Fibroblast of skin of left biceps (primary cell): ENCODE results near the gene HRH4.

ENCODE experiments used
- DNase-seq, 2 experiments: peaks; one replicate each; pipeline ENCODE4 v3.0.0-alpha.2; 2013; ENCODE audit warnings: low read depth in 2 of 2

The HRH4 gene

GRCh38 chr18:24466771-24467170 is 6.3 kb downstream of the HRH4 start:
- DNase-seq = no peak

GRCh38 chr18:24470022-24470618 is 9.7 kb downstream of the HRH4 start:
- no peak for DNase-seq

GRCh38 chr18:24470805-24471204 is 10.4 kb downstream of the HRH4 start:
- DNase-seq = no peak

GRCh38 chr18:24472591-24472990 is 12.2 kb downstream of the HRH4 start:
- DNase-seq = no peak

GRCh38 chr18:24474406-24474805 is 14.0 kb downstream of the HRH4 start:
- no peak for DNase-seq

- no peak for DNase-seq
Observed at GRCh38 chr18:24475926-24476589, 15.6 kb downstream of the HRH4 start.

DNA sequence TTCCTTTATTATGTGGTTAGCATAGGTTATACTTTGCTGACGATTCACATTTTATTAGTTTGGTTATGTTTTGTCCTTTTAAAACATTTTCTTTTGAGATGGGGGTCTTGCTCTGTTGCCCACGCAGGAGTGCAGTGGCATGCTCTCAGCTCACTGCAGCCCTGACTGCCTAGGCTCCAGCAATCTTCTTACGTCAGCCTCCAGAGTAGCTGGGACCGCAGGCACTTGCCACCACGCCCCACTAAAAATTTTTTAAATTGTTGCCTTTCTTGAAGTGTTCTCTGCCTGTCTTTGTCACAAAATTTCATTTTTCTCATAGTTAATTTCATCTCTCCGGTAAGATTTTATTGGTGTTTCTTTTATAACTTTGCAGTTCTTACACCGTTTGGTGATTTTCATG is 18.9 kb downstream of the HRH4 start:
- DNase-seq = no peak

DNA sequence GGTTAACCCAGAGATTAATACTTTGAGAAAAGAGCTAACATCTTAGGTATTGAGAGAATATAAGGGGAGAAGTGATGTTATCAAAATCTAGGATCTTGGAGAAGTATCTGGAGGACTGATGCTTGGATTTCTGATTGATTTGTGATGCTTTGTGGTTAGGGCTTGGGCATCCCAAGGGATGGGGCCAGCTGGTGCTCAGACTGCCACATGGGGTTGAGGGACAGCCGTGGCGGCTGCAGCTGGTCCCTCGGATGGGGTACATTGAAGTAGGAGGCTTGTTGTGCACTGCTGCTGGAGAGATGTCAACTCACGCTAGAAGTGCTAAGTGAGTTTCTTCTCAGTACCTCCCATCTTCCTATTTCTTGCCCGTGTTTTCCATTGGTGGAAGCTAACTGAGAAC is 22.4 kb downstream of the HRH4 start:
- DNase-seq = no peak

DNA sequence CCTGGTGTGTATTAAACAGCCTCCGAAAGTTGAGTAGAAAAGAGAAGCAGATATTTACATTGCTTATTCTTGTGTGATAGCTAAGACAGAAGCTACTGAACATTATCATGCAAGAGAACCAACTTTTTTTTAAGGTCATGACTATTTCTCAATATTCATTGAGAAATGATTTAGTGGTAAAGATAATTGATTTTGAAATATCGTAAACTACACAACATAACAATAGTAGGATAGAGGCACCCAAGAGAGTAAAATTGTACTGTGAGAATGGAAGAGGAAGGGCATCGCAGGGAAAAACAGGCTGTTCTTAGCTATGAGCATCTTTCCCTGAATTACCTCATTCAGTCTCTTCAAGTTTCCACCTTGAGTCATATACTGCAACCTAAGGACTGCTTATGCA is 25.2 kb downstream of the HRH4 start:
- DNase-seq = no peak

DNA sequence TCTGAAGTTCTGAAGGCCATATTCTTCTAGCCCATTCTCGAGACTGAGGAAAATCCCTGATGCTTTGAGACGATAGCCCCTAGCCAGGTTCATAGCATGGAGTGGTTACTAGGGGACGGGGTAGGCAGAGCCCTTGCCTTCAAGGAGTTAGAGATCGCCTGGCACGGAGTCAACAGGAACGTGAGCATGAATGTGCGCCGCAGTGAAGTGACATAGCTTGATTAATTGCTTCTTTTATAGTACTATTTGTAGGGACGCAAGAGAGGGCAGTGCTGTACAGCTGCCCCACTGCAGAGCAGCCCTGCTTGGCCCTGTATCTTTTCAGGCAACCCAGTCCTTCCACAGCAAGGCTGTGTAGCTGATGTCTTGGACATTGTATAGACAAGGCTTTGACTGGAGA is 26.2 kb downstream of the HRH4 start:
- no peak for DNase-seq

DNA sequence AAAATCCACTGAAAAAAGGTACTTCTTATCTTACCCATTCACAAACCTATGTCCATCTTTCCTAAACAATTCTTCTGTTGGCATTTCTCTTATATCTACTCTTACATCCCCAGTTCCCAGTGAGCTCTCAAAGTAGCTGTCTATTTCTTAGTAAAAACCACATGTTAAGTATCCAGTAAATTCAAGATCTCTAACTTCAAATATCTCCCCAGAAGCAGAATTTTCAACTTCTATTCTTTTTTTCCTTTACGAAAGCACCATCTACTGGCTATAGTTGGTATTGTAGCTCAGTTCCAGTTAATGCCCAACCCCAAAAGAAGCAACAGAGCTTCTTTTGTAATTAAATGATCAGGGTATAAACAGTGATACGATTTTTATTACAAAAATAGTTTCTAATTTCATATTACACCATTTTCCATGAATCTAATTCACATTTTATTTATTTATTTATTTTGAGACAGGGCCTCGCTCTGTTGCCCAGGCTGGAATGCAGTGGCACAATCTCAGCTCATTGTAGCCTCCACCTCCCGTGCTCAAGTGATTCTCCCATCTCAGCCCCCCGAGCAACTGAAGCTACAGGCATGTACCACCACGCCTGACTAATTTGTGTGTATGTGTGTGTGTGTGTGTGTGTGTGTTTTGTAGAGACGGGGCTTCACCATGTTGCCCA is 28.5 kb downstream of the HRH4 start:
- DNase-seq = peak in 1 of 2 experiments; percentile 12

- DNase-seq = no peak
Observed at GRCh38 chr18:24490539-24490938, 30.1 kb downstream of the HRH4 start.

- no peak for DNase-seq
Observed at GRCh38 chr18:24491927-24492834, 31.7 kb downstream of the HRH4 start.

DNA sequence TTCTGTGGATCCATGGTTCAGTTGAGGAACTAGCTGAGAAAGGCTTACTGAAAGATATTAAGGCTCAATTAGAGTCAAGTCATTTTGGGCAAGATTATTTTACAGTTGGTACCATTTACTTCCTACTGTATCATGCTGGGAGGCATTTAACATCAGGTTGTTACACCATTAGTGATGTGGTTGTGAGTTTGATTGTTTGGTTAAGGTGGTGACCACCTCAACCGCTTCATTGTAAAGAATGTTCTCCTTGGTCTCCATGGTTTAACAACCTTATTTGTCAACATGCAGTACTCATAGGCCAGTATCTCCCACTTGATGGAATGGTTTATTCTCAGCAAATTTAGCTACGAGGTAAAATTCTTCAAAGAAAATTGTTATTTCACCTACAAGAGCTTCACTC is 34.1 kb downstream of the HRH4 start:
- DNase-seq = no peak

DNA sequence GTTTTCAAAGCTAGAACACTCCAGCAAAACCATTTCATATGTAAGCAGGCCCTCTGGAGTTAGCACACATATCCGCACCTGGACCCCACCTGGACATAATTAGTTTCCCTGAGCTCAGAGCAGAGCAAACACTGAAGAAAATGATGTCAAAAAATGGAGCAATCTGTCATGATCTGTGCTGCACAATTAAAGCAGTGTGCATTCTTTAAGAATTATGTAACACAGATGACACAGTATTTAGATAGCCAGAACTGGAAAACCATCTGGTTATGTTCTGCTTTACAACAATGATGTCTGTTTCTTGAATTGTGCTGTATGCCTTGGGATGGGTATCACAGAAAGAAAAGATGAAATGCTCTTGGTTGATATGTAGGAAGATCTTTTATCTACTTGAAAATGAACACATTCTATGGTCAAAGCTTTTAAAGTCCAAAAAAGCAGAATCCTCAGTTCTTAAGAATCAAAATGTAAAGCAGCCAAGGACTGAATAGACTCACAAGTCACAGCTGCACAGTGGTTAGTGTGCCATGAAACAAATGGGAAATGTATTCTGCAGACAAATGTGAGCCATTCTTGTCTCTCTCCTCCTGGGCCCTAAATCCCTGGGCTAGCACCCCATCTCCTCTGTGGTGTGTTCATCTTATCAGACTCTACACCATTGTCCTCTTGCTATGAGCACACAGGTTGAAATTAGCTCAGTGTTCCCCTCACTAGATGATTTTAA is 36.8 kb downstream of the HRH4 start:
- DNase-seq = peak; percentile 73 to 77

DNA sequence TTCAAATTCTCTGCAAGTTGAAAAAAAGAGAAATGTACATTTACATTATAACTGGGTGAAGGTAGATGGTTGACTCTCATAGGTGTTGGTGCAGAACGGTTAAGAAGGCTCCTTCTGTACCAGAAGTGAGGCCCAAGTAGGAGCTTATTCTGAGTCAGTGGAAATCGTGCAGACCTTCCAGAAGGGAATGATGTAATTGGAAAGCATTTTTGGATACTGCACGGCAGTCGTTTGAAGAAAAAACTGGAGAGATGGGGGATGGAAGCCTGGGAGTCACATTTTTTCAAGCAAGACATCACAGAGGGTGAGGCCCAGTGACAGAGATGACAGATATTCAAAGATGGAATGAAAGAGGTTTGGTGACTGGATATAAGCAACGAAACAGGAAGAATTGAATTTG is 39.4 kb downstream of the HRH4 start:
- DNase-seq = peak; percentile 36 to 53

DNA sequence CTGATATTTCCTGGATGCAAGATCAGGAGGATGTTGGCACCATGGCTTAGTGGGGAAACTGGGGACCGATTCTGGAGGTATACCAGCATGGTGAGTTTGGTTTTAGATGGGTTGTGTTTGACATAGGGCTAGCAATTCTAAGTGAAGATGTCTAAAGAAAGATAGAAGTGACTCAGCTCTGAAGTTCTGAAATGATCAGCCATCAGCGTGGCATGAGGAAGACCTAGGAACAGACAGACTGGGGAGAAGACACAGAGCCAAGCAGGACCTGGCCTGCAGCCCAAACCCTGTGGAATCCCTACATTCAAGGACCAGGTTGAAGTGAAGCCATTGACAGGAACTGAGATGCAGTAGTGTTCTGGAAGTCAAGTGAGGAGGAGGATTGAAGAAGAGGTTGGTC is 39.8 kb downstream of the HRH4 start:
- DNase-seq = no peak

- no peak for DNase-seq
Observed at GRCh38 chr18:24500766-24501165, 40.3 kb downstream of the HRH4 start.

DNA sequence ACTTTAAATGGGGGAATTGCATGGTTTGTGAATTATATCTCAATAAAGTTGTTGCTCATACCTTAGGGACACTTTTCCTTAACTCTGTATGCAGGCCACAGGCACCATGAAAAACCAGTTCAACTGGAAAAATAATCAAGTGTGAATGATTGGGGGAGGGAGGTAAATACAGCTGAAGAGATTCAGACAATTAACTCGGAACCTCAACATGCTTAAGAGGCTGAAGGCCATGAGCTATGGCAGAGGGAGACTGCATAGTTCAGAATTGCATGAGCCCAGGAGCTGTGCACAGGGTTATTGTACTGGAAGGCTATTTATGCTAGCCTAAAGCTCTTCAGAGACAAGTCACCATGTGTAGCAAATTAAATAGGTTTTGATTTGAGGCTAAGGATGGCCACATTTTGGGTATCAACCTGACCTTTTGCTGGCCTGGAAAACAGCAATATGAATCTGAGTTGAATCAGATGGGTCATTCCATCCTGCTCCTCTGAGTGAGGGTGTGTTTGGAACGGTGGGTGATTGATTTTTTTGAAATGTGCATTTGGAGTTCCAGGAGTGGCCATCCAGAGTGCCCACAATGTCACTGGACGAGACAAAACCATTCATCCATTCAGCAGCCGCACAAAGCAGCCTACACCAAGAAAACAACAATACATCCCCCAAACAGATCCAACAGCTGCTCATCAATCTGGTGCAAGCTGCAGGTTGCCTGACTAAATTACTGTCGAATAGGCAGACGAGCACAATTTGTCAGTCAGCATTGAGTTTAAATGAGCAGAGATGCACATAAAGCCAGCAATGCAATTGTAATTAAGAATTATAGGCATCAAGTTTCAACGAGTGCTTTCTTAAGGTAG is 42.5 kb downstream of the HRH4 start:
- DNase-seq = no peak

- no peak for DNase-seq
Observed at GRCh38 chr18:24504401-24504800, 44.0 kb downstream of the HRH4 start.

GRCh38 chr18:24506175-24506574 is 45.7 kb downstream of the HRH4 start:
- no peak for DNase-seq
